GM12865 (cell line): ENCODE results near the gene NCKIPSD.

Experiments used
- DNase-seq: peaks from one replicate; pipeline ENCODE4 v3.0.0; 2010; ENCODE audit warnings: low read depth
- H3K4me3 ChIP-seq: 2 replicates; pipeline ENCODE4 v1.5.1; 2011; ENCODE audit warnings: mild to moderate bottlenecking, low read depth, low read length, control low read depth
- CTCF ChIP-seq: IDR thresholded peaks from 2 replicates; pipeline ENCODE4 v1.5.1; 2011; ENCODE audit warnings: low read length, control low read depth, low read depth, inconsistent platforms; ENCODE audit not compliant: insufficient read depth; ENCODE audit errors: missing control alignments

NCKIPSD gene

GRCh38 chr3:48682786-48683185, 2.9 kb downstream of the NCKIPSD start:
- DNase-seq: no peak
- H3K4me3 ChIP-seq: no peak overlapping the region
- no peak for TF ChIP-seq CTCF

GRCh38 chr3:48681974-48682610, 3.6 kb downstream of the NCKIPSD start:
- no peak for TF ChIP-seq CTCF
- no peak for DNase-seq
- no peak overlapping the region for H3K4me3 ChIP-seq

- H3K4me3 ChIP-seq: no peak overlapping the region
- DNase-seq: no peak
- TF ChIP-seq CTCF: no peak
These were observed 4.2 kb downstream of the NCKIPSD start for GRCh38 chr3:48681541-48681880.

- no peak for TF ChIP-seq CTCF
- no peak overlapping the region for H3K4me3 ChIP-seq
- DNase-seq: no peak
These were observed 4.7 kb downstream of the NCKIPSD start for GRCh38 chr3:48680811-48681540.

- TF ChIP-seq CTCF: no peak
- DNase-seq: no peak
These were observed 6.0 kb downstream of the NCKIPSD start for GRCh38 chr3:48679411-48680391.

GRCh38 chr3:48678566-48679380, 6.9 kb downstream of the NCKIPSD start:
- no peak for TF ChIP-seq CTCF
- no peak for DNase-seq
- H3K4me3 ChIP-seq: no peak overlapping the region

More at GRCh38 chr3:48679411-48680391, 6.0 kb downstream of the NCKIPSD start:
- H3K4me3 ChIP-seq: no peak overlapping the region
